ENCODE measurements around the gene PCSK6. TPM values are rescaled to one million over a fixed set of nuclear protein-coding genes. Genes with fewer than 3 reads are reported as not detected.

Gene PCSK6
- total RNA-seq, 1 donor from 2014 or later, result 5.4 TPM

DNA sequence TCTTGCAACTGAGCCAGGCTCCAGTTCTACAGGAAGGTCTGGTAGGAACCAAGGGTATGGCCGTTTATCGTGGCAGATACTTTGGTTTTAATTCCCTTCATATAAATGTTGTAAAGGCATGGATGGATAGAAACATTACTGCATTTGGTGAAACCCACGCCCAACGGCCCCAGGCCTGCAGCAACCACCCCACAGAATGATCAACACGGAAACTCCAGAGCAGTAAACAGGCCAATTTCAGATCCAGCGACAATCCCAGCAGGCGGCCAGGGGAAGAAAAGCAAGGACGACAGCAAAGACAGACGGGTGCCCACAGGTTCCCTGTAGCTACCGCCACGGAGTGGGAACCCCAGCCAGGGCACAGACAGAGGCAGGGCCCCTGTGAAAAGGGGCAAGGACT lies 32.6 kb upstream of the PCSK6 start:
- Mint-ChIP-seq H3K9me3 (peaks cover 10% of the 10 kb centered on the region), H3K27me3 (ENCODE audit: low read depth) (peaks cover 19% of the 10 kb centered on the region), H3K27ac (ENCODE audit: unreplicated experiment) (no peak overlapping the region), H3K36me3 (ENCODE audit: low read depth) (peaks cover 10% of the 10 kb centered on the region), H3K4me1 (no peaks in the 10 kb centered on the region), H3K4me3 (no peak overlapping the region)
- TF ChIP-seq, protein P1, sequence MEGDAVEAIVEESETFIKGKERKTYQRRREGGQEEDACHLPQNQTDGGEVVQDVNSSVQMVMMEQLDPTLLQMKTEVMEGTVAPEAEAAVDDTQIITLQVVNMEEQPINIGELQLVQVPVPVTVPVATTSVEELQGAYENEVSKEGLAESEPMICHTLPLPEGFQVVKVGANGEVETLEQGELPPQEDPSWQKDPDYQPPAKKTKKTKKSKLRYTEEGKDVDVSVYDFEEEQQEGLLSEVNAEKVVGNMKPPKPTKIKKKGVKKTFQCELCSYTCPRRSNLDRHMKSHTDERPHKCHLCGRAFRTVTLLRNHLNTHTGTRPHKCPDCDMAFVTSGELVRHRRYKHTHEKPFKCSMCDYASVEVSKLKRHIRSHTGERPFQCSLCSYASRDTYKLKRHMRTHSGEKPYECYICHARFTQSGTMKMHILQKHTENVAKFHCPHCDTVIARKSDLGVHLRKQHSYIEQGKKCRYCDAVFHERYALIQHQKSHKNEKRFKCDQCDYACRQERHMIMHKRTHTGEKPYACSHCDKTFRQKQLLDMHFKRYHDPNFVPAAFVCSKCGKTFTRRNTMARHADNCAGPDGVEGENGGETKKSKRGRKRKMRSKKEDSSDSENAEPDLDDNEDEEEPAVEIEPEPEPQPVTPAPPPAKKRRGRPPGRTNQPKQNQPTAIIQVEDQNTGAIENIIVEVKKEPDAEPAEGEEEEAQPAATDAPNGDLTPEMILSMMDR (conservative IDR thresholded peaks at IDR 0.05), result no peak
- DNase-seq (ENCODE audit: low read depth, low spot score), result no peak

DNA sequence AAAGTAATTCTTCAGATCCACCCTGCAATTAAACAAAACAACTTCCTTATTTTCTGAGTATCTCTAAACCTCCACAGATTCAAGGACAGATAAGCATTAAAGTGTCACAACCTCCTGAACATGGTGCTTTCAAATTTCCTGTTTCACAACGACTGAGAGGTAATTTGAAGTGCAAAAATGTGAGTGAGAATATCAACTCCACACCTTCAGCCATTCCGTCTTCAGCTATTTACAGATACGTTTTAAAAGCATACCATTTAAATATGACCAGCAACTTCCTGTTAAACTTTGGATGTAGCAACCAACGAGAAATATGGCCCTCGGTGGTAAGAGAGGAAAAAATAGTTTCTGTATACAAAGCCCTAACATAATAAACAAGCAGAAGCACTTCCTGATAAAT lies 32.1 kb upstream of the PCSK6 start:
- H3K4me3 Mint-ChIP-seq, result no peak overlapping the region
- DNase-seq (ENCODE audit: low read depth, low spot score), result no peak
- H3K27ac Mint-ChIP-seq (ENCODE audit: unreplicated experiment), result no peak overlapping the region
- H3K27me3 Mint-ChIP-seq (ENCODE audit: low read depth), result peaks cover 19% of the 10 kb centered on the region
- no peaks in the 10 kb centered on the region for H3K4me1 Mint-ChIP-seq
- H3K9me3 Mint-ChIP-seq, result peaks cover 12% of the 10 kb centered on the region
- TF ChIP-seq, protein P1 (conservative IDR thresholded peaks at IDR 0.05), result no peak
- H3K36me3 Mint-ChIP-seq (ENCODE audit: low read depth), result peaks cover 12% of the 10 kb centered on the region

DNA sequence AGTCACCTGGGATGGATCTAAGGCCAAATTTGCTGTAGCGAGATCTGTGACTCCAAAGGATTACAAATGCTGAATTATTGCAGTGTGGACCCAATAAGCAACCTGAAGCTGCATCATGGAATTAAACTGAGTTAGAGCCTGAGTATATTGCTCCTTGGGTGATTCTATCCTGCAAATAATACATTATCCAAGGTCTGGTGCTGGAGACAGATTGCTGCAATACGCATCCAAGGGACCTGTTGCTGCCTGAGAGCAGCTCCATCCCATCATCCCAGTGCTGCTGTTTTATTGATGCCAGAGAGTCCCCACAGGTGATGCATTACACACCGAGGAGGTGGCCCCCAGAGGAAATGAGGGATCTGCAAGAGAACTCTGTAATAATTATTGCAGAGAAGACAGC lies 31.6 kb upstream of the PCSK6 start:
- no peak for DNase-seq (ENCODE audit: low read depth, low spot score)
- TF ChIP-seq, protein P1 (conservative IDR thresholded peaks at IDR 0.05), result no peak
- H3K4me3 Mint-ChIP-seq, result no peak overlapping the region

DNA sequence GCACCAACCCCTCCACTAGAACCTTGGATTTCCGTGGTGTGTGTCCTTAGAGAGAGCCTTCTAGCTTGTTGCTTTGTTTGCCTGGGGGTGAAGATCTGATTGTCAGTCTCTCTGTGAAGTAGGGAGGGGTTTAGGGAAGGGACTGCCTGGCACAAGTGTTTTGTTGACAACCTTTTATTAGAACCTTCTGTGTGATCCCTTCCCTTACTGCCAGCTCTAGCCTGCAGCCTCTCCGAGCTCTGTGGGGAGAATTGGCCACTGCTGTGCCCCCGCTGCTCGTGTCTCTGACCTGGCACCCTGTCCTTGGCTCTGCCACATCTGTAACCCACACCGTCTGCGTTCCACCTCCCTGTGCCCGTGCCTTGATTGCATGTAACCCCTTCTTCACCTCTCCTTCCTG lies 30.9 kb upstream of the PCSK6 start:
- Mint-ChIP-seq H3K9me3 (peaks cover 20% of the 10 kb centered on the region), H3K36me3 (ENCODE audit: low read depth) (peaks cover 14% of the 10 kb centered on the region), H3K27me3 (ENCODE audit: low read depth) (peaks cover 22% of the 10 kb centered on the region), H3K4me1 (no peaks in the 10 kb centered on the region), H3K27ac (ENCODE audit: unreplicated experiment) (no peak overlapping the region), H3K4me3 (no peak overlapping the region)
- no peak for DNase-seq (ENCODE audit: low read depth, low spot score)
- TF ChIP-seq, protein P1 (conservative IDR thresholded peaks at IDR 0.05), result no peak

More for the DNA sequence above, 31.6 kb upstream of the PCSK6 start:
- H3K4me1 Mint-ChIP-seq, result no peaks in the 10 kb centered on the region
- peaks cover 15% of the 10 kb centered on the region for H3K9me3 Mint-ChIP-seq
- no peak overlapping the region for H3K27ac Mint-ChIP-seq (ENCODE audit: unreplicated experiment)
- peaks cover 20% of the 10 kb centered on the region for H3K27me3 Mint-ChIP-seq (ENCODE audit: low read depth)
- peaks cover 14% of the 10 kb centered on the region for H3K36me3 Mint-ChIP-seq (ENCODE audit: low read depth)

DNA sequence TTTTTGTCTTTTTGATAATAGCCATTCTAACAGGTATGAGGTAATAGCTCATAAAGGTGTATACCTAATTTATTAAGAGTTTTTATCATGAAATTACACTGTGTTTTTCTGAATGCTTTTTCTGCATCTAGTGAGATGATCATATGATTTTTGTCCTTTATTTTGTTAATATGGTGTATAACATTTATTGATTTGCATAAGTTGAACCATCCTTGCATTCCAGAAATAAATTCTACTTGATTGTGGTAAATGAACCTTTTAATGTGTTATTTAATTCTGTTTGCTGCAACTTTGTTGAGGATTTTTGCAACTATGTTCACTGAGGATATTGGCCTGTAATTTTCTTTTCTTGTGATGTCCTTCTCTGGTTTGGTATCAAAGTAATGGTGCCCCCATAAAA lies 28.0 kb upstream of the PCSK6 start:
- H3K4me3 Mint-ChIP-seq, result no peak overlapping the region
- peaks cover 26% of the 10 kb centered on the region for H3K9me3 Mint-ChIP-seq
- DNase-seq (ENCODE audit: low read depth, low spot score), result no peak
- TF ChIP-seq, protein P1 (conservative IDR thresholded peaks at IDR 0.05), result no peak
- H3K27me3 Mint-ChIP-seq (ENCODE audit: low read depth), result peaks cover 22% of the 10 kb centered on the region
- H3K27ac Mint-ChIP-seq (ENCODE audit: unreplicated experiment), result no peak overlapping the region
- H3K36me3 Mint-ChIP-seq (ENCODE audit: low read depth), result peaks cover 14% of the 10 kb centered on the region
- no peaks in the 10 kb centered on the region for H3K4me1 Mint-ChIP-seq

DNA sequence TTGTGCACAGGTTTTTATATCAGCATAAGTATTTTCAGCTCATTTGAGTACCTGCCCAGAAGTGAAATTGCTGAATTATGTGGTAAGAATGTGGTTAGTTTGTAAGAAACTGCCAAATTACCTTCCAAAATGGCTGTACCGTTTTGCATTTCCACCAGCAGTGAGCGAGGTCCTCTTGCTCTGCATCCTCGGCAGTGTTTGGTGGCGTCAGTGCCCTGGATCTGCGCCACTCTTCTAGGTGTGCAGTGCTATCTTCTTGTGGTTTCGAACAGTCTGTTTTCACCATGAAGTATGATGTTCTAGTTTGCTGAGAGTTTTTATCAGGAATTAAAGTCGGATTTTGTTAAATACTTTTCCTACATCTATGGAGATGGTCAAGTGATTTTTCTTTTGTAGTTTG lies 24.8 kb upstream of the PCSK6 start:
- H3K36me3 Mint-ChIP-seq (ENCODE audit: low read depth), result peaks cover 8% of the 10 kb centered on the region
- H3K27me3 Mint-ChIP-seq (ENCODE audit: low read depth), result peaks cover 9% of the 10 kb centered on the region
- DNase-seq (ENCODE audit: low read depth, low spot score), result no peak
- TF ChIP-seq, protein P1 (conservative IDR thresholded peaks at IDR 0.05), result no peak
- H3K4me3 Mint-ChIP-seq, result no peak overlapping the region
- H3K27ac Mint-ChIP-seq (ENCODE audit: unreplicated experiment), result no peak overlapping the region
- peaks cover 24% of the 10 kb centered on the region for H3K9me3 Mint-ChIP-seq
- peaks cover 6% of the 10 kb centered on the region for H3K4me1 Mint-ChIP-seq
